GM18868 (cell line): ENCODE data around the gene TMEM147.
A peak's percentile ranks its signal among the peaks of the same experiment; 100 is the strongest.

Source experiments
- ATAC-seq: cut with Tn5 transposase; IDR thresholded peaks from one replicate; pipeline ENCODE4 v1.9.1; 2021; ENCODE audit warnings: mild to moderate bottlenecking, moderate library complexity; ENCODE audit not compliant: unreplicated experiment

Gene TMEM147

DNA sequence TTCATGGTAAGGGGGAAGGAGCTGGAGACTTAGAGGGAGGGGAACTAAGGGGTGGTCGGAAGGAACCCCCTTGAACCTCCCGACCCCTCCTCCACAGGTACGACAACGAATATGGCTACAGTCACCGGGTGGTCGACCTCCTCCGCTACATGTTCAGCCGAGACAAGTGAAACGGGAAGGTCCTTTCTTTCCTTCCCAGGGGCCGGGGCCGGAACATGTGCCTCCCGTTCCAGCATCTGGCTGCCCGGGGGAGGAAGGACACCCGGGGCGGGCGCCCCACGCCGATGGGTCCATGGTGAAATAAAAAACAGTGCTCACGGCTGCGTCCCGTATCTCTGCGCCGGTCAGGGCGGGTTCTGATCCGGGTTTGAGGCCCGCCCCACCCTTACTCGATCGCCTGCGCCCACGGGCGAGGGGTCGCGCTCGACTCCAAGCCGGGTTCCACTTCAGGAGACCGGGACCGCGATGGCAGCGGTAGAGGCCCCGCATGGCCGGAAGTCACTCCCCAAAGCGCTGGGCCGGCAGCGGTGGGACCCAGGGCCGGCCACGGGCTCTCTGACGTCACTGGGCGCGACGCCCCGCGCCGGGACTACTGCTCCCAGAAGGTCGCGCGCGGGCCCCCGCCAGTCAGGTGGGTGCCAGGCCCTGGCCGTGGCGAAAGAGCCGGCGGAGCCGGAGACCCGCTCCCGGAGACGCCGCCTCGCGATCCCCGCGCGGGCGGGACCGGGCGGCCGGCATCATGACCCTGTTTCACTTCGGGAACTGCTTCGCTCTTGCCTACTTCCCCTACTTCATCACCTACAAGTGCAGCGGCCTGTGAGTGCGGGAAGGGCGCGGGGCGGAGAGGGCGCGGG, at the start of gene TMEM147:
TMEM147 (plus strand) TSS at position 626 of the 854 bp plus-strand sequence; CDS start at position 740, 114 bp downstream.
- peak; percentile 89 for ATAC-seq

DNA sequence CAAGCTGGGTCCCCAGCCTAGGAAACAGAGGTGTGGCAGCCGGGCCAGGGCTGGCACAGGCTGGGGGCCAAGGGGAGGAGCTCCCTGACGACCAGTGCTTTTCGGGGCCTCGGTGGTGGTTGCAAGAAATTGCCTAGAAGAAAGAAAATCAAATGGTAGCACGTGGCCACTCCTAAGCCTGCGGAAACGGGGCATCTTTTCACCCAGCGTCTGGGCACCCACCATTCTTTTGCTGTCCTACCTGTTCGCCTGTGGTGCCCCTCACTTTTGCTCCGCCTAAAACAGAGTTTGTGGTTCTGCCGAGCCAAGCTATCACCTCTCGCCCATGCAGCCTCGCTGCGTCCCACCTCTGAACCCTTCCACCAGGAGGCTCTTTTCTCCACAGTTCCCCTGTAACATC, 48.0 kb upstream of the TMEM147 start:
- no peak for ATAC-seq

- ATAC-seq: no peak
Observed at GRCh38 chr19:35498220-35498619, 47.2 kb upstream of the TMEM147 start.

DNA sequence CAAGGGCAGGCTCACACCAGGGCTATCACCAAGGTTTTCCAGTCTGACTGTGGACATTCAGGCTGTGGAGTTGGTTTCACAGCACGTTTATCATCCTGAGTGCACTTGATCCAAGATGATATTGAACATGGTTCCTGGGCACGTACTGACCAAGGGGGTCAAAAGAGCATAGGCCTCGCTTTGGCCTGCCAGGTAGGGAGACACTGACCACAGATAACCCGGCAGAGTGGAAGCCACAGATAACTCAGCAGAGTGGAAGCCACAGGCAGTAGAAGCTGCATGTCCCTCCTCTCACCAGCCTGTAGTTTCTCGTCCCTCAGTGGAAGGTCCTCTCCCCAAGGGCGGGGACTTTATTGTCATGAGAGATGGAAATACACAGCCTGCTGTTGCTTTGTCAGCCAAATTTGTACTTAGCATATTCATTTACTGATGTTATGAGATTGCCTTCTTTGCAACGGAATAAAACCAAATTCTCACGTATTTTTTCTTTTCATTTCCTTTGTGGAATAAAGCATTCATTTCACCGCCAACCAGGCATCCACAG, 46.4 kb upstream of the TMEM147 start:
- no peak for ATAC-seq

DNA sequence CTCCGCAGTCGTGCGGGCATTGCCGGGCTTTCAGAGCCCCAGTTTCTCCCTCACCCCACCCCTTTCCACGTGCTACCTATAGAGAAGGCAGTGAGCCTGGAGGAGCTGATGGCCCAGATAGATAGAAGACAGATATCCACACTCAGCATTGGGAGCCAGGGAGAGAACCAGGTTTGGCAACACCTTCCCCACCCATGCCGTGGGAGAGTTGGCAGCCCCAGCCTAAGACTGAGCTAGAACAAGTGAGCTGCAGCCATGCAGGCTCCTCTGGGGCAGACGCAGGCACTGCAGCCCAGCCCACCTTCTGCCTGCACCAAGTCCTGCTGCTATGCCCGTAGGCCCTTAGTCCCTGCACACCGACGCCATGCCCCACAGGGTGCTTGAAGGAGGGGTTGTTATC, 44.8 kb upstream of the TMEM147 start:
- ATAC-seq: no peak

- no peak for ATAC-seq
Observed at GRCh38 chr19:35501684-35502083, 43.7 kb upstream of the TMEM147 start.

- no peak for ATAC-seq
Observed at GRCh38 chr19:35502751-35503150, 42.7 kb upstream of the TMEM147 start.

DNA sequence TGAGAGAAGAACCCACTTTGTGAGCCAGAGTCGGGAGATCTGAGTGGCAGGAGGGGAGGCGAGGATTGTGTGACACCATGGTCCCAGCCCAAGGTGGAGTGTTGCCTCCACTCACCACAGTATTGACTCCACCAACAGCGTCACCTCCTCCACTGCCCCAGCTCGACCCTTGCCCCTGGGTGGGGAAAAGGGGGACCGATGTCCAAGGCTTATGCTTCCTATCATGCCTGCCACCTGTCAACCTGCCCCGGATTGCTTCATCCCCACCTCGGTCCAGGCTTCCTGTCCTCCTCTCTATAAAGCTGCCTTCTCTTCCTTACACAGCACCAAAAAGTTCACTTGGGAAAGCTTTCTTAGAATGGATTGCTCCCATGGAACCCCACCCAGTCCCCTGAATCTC, 39.4 kb upstream of the TMEM147 start:
- no peak for ATAC-seq

GRCh38 chr19:35507561-35507960, 37.9 kb upstream of the TMEM147 start:
- ATAC-seq: no peak

DNA sequence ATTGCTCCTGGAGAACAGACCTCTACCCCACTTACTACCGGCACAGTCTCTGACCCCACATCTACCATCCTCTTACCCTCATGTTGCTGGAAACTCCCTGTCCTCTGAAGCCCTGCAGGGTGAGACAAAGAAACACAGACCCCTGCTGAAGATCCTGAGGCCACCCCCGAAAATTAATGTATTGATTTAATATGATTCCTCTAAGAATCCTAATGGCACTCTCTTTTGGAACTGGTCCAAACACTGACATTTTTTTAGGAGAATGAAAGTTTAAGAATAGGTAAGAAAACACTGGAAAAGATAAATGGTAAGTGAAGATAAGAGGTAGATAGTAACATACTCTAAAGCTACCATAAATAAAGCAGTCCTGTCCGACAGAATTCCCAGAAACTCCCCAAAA, 37.3 kb upstream of the TMEM147 start:
- ATAC-seq: no peak

- peak; percentile 57 for ATAC-seq
Observed at GRCh38 chr19:35509018-35509652, 36.3 kb upstream of the TMEM147 start.

DNA sequence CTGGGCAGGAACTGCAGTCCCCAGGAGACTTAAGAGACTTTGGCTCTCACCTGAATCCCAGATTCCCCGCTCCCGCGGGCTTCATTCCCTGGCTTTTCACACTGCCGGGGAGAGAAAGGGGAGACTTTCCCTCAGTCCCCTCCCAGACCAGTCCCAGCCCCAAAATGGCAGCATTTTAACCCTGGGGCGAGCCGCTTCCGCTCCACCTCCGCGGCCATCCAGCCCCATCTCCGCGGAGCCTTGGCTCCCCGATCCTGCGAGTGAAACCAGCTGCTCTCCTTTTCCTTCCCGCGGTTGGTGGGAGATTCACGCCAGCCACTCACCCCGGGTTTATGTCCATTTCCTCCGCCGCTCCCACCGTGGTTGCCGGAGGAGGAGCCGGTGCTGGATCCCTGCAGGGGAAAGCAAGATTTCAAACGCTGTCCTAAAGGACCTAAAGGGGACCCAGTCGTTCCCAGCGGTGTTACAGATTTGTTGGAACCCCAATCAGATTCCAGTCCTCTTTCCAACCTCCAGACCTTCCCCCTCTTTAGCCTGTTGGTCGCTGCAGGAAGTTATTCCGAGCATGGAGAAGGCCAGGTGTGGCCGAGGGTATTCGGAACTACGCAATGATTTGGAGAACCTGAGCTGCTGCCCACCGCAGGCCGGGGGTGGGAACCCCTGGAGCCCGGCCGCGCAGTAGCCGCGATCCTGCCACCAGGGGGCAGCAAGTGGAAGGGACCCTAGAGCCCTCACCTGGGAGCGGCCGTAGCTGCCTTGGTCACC, 35.4 kb upstream of the TMEM147 start:
- peak; percentile 52 for ATAC-seq

- ATAC-seq: no peak
Observed at GRCh38 chr19:35510626-35510964, 34.8 kb upstream of the TMEM147 start.

DNA sequence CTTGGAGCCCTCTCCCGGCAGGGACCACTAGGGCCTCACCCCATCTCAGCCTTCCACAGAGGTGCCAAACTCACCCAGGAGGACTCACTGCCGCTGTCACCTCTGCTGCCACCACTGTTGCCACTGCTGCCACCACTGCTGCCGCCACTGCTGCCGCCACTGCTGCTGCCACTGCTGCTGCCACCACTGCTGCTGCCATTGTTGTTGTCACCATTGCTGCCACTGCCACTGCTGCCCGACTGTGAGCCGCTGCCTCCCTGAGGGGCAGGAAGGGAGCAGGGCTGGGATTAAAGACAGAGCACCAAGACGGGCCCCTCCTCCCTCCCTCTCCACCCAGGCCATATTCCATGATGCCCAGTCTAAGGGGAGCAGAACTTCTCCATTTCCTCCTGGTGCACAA, 34.1 kb upstream of the TMEM147 start:
- no peak for ATAC-seq

DNA sequence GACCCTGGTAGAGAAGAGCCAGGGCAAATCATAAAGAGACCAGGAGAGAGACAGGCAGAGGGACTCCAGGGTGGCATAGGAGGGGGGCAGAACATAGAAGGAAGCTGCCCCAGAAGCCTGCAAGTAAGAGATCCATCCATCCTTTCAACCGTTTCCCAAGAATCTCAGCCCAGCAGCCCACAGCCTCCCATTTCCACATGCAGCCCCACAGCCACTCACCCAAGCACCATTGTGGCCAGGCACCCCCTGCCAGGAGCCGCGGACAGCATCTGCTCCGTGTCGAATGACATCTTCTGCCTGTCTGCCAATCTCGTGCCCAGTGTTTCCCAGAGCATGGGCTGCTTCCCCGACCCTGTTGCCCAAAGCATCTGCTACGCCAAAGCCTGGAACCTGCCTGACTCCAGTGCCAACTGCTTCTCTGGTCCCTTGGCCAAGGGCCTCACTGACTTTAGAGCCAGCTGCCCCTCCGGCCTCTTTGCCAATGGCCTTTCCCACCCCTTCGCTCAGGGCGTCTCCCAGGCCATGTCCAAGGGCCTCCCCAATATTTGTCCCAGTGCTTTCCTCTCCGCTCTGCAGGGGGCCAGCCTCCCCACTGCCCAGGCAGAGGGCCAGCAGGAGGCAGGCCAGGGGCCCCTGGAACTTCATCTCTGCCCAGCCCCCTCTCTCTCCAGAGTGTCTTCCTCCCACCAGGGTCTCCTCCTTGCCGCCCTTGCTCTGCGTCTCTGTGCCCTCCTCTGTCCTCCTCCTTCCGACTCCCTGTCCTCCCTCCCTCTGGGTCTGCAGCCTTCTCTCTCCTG, 32.4 kb upstream of the TMEM147 start:
- ATAC-seq: no peak

- ATAC-seq: no peak
Observed at GRCh38 chr19:35513628-35514281, 31.7 kb upstream of the TMEM147 start, which contains the start of gene DMKN. Gene DMKN, minus strand, starts transcription at chr19:35513649. Its CDS starts 174 bp downstream, at chr19:35513475.

DNA sequence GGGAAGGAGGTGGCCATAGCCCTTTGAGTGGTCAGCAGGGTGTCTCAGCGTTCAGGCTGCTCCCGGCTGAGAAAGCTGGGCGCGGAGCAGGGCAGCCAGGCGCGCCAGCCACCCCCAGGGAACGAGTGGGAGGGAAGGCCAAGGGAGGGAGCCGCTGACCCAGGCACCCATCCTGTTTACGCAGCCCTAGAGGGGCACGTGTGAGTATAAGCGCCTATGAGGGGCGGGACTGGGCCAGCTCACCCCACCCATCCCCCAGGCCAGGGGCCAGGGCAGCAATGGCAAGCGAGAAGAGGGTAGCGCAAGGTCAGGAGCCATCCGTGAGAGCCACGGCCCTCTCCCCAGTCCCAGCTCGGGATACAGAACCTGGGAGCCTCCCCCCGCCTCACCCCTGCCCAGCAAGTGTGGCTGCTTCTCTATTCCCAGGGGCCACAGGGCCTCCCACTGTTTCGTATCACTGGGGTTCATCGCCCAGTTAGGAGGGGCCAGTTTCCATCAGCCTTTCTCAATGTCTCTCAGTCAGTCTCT, 31.1 kb upstream of the TMEM147 start:
- no peak for ATAC-seq

DNA sequence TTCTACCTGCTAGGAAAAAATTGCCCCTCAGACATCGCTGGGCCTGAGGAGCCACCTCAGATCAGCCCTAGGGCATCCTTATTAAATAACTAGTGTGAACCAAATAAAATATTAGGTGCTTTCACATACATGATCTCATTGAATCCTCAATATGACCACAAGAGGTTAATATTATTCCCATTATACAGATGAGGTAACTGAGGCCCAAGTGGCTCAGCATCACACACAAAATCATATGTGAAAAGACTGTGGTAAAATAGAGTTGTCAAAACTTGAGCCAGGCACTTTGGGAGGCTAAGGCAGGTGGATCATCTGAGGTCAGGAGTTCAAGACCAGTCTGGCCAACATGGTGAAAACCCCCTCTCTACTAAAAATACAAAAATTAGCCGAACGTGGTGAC, 29.1 kb upstream of the TMEM147 start:
- ATAC-seq: no peak

- ATAC-seq: no peak
Observed at GRCh38 chr19:35517342-35517741, 28.1 kb upstream of the TMEM147 start.

DNA sequence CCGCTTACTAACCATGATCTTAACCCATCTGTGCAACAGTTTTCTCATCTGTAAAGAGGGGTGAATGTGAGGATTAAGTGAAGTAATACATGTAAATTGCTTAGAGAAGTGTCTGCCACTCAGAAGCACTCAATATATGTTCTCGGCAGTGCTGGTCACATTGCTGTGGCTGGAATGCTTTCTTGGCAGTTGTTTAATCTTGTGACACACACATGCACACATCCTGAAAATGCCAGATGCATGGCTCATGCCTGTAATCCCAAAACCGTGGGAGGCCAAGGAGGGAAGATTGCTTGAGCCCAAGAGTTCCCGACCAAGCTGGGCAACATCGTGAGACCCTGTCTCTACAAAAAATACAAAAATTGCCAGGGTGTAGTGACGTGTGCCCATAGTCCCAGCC, 27.1 kb upstream of the TMEM147 start:
- ATAC-seq: no peak
